Chondrocyte (in vitro differentiated cells): ENCODE measurements around the gene MYH11. TPM values are rescaled to one million over a fixed set of nuclear protein-coding genes. Genes with fewer than 3 reads are reported as not detected.

Source experiments
- DNase-seq: peaks from one replicate; pipeline ENCODE4 v3.0.0; 2021; ENCODE audit warnings: mixed read lengths, low spot score
- H3K27ac Mint-ChIP-seq: one replicate; pipeline ENCODE4 v1.8.0; 2021; ENCODE audit warnings: mild to moderate bottlenecking, moderate library complexity, mixed read lengths; ENCODE audit not compliant: unreplicated experiment
- H3K27me3 Mint-ChIP-seq: 2 replicates; pipeline ENCODE4 v1.8.0; 2021; ENCODE audit warnings: low read depth, mixed read lengths
- H3K36me3 Mint-ChIP-seq: 2 replicates; pipeline ENCODE4 v1.8.0; 2021; ENCODE audit warnings: low read depth, mixed read lengths
- H3K4me1 Mint-ChIP-seq: 2 replicates; pipeline ENCODE4 v1.8.0; 2021; ENCODE audit warnings: low read depth, mild to moderate bottlenecking, mixed read lengths
- H3K4me3 Mint-ChIP-seq: one replicate; pipeline ENCODE4 v1.8.0; 2021; ENCODE audit warnings: mild to moderate bottlenecking, moderate library complexity, mixed read lengths; ENCODE audit not compliant: unreplicated experiment
- H3K9me3 Mint-ChIP-seq: 2 replicates; pipeline ENCODE4 v1.8.0; 2021; ENCODE audit warnings: low read depth, mixed read lengths
- total RNA-seq: library from RNA; stranded (reverse); gene quantifications from 3 replicates; pipeline ENCODE4 v1.2.1, GENCODE V29; 2021
- TF ChIP-seq, protein P1 (sequence below): fragments of 200-600 bp; sonication (generic); IDR thresholded peaks from 2 replicates; pipeline ENCODE4 v1.5.0; 2021; ENCODE audit warnings: antibody characterized with exemption, mild to moderate bottlenecking, moderate library complexity

The MYH11 gene
- total RNA-seq, 1 donor from 2014 or later, result 58.3 TPM

DNA sequence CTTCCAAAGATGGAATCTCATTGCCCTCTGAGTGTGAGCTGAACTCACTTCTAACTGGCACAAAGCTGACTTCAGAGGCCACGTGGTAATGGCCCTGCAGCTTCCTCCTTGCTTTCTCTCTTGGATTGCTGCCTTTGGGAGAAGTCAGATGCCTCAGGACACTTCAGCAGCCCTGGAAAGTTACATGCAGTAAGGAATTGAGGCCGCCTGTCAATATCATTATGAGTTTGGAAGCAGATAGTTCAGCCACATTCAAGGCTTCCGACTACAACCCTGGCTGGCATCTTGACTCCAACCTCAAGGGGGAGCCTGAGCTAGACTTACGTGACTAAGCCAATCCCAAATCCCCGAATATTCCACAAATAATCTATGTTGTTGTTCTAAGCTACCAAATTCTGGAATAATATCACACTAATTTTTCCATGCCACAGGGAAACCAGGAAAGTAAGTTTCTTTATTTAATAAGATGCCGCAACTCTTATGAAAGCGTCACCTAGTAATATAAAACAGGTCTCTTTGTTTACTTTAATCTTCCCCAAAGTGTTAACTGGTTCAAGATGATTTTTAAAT, 18.0 kb upstream of the MYH11 start:
- TF ChIP-seq, protein P1, sequence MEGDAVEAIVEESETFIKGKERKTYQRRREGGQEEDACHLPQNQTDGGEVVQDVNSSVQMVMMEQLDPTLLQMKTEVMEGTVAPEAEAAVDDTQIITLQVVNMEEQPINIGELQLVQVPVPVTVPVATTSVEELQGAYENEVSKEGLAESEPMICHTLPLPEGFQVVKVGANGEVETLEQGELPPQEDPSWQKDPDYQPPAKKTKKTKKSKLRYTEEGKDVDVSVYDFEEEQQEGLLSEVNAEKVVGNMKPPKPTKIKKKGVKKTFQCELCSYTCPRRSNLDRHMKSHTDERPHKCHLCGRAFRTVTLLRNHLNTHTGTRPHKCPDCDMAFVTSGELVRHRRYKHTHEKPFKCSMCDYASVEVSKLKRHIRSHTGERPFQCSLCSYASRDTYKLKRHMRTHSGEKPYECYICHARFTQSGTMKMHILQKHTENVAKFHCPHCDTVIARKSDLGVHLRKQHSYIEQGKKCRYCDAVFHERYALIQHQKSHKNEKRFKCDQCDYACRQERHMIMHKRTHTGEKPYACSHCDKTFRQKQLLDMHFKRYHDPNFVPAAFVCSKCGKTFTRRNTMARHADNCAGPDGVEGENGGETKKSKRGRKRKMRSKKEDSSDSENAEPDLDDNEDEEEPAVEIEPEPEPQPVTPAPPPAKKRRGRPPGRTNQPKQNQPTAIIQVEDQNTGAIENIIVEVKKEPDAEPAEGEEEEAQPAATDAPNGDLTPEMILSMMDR, result peak; percentile 92
- Mint-ChIP-seq H3K9me3 (no peaks in the 10 kb centered on the region), H3K4me1 (peaks cover 23% of the 10 kb centered on the region), H3K36me3 (peaks cover 7% of the 10 kb centered on the region), H3K27ac (peak overlapping the region; percentile 39), H3K27me3 (no peaks in the 10 kb centered on the region), H3K4me3 (no peak overlapping the region)
- DNase-seq, result no peak

DNA sequence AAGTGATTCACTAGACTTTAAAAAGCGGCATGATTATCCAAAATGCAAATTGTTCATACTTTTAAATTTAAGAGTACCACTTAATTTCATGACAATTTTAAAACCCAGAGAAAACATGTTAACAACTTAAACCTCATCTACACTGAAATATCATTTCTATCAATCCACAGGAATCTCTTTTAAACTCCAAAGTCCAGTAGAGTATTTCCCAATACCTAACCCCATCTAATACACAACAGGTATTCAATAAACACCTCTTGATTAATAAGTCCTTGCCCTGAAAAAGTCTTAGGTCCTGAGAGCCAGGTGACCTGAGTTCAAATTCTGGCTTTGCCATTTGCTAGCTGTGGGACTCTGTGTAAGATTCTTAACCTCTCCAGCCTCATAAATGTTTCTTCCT, 16.9 kb upstream of the MYH11 start:
- H3K27ac Mint-ChIP-seq, result no peak overlapping the region
- peaks cover 13% of the 10 kb centered on the region for H3K4me1 Mint-ChIP-seq
- TF ChIP-seq, protein P1, result no peak
- H3K4me3 Mint-ChIP-seq, result no peak overlapping the region
- H3K36me3 Mint-ChIP-seq, result peaks cover 4% of the 10 kb centered on the region
- no peak for DNase-seq
- H3K27me3 Mint-ChIP-seq, result no peaks in the 10 kb centered on the region
- H3K9me3 Mint-ChIP-seq, result no peaks in the 10 kb centered on the region

DNA sequence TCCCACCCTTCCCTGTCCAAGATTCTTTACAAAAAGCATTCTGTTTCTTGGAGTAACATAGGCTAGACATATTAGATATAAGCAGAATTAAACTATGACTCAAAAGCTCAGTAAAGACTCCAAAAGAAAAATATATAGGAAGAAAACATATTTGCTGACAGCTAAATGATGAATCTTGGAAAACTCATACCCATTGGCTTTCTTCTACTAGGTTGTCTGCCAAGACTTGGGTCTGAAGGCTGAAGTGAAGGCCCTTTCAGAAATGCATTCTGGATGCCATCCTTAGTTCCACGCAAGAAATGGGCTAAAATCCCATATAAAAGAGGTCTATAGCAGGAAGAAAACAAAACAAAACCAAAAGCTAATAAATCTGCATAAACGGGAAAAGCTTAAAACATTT, 16.5 kb upstream of the MYH11 start:
- Mint-ChIP-seq H3K36me3 (peaks cover 4% of the 10 kb centered on the region), H3K4me3 (no peak overlapping the region), H3K4me1 (peaks cover 12% of the 10 kb centered on the region), H3K9me3 (no peaks in the 10 kb centered on the region), H3K27ac (no peak overlapping the region), H3K27me3 (no peaks in the 10 kb centered on the region)
- TF ChIP-seq, protein P1, result no peak
- DNase-seq, result no peak

DNA sequence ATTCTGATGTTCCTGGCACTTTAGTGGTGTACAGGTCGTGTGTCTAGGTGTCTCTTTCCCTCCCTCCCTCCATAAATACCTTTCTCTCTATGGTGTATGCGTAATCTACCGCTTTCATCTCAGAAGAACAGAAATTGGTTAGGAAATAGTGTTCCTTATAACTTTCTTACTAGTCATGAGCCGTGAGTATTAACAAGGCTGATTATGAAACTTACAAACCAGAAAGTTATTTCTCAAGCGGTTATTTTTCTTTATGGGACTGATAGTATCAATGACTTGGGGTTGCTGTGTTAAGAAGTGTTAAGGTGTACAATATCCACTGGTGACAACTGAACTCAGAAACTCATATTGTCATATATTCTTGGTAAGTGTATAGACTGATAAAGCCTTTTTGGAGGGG, 13.2 kb upstream of the MYH11 start:
- Mint-ChIP-seq H3K4me1 (peaks cover 22% of the 10 kb centered on the region), H3K4me3 (no peak overlapping the region), H3K36me3 (peaks cover 3% of the 10 kb centered on the region), H3K27me3 (no peaks in the 10 kb centered on the region), H3K27ac (no peak overlapping the region), H3K9me3 (no peaks in the 10 kb centered on the region)
- DNase-seq, result no peak
- TF ChIP-seq, protein P1, result no peak

DNA sequence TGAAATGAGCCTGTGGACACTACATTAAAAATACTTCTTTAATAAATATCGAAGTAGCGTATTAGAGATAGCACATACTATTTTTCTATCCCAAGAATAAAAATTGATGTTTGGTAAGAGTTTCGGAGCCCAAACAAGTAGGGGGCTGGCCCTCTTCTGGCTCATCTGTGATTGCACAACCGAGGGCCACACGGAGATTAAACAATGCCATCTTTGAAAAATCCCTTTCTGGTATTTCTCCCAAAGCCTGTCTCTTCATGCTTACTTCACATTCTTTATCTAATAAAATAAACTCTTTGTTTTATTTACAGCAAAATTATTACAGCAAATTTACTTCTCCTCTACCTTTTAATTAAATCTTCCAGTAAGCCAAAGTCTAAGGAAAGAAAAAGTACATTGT, 9.6 kb upstream of the MYH11 start:
- H3K27ac Mint-ChIP-seq, result no peak overlapping the region
- TF ChIP-seq, protein P1, result no peak
- no peaks in the 10 kb centered on the region for H3K27me3 Mint-ChIP-seq
- no peaks in the 10 kb centered on the region for H3K9me3 Mint-ChIP-seq
- no peak for DNase-seq
- peaks cover 3% of the 10 kb centered on the region for H3K36me3 Mint-ChIP-seq
- no peak overlapping the region for H3K4me3 Mint-ChIP-seq
- peaks cover 13% of the 10 kb centered on the region for H3K4me1 Mint-ChIP-seq
